Stomach (tissue), 9 donors: ENCODE data around the gene TNPO3. TPM values are rescaled to one million over a fixed set of nuclear protein-coding genes. Genes with fewer than 3 reads are reported as not detected.

Experiments
- DNase-seq, 2 donors: peaks; one replicate each; pipeline versions ENCODE4 v3.0.0 to v3.0.0-alpha.2; 2013 to 2019
- H3K27ac ChIP-seq, 5 donors: fragments of 200-600 bp in 4 of 5; sonication (generic) in 4 of 5; one replicate each; pipeline ENCODE4 v1.5.1; 2013 to 2019; ENCODE audit warnings: mild to moderate bottlenecking in 1 of 5, moderate library complexity in 1 of 5
- H3K27me3 ChIP-seq, 3 donors: fragments of 200-600 bp; sonication (generic); one replicate each; pipeline ENCODE4 v1.5.1; 2017 to 2019; ENCODE audit warnings: mixed run types in 1 of 3
- H3K36me3 ChIP-seq, 4 donors: fragments of 200-600 bp; sonication (generic); 1 replicate in 3 of 4; 2 replicates in 1 of 4; pipeline ENCODE4 v1.5.1; 2016 to 2019
- H3K4me1 ChIP-seq, 4 donors: fragments of 200-600 bp; sonication (generic); one replicate each; pipeline ENCODE4 v1.5.1; 2016 to 2019
- H3K4me3 ChIP-seq, 4 donors: fragments of 200-600 bp; sonication (generic) in 3 of 4; one replicate each; pipeline ENCODE4 v1.5.1; 2016 to 2019; ENCODE audit warnings: mild to moderate bottlenecking in 1 of 4
- H3K9me3 ChIP-seq, 4 donors: fragments of 200-600 bp; sonication (generic); one replicate each; pipeline ENCODE4 v1.5.1; 2016 to 2019
- CTCF ChIP-seq, 7 experiments: fragments of 450-650 bp in 4 of 7; fragments of 200-600 bp in 3 of 7; sonication (generic) in 3 of 7; IDR thresholded peaks; one replicate each; pipeline ENCODE4 v1.5.1; 2016 to 2019; ENCODE audit warnings: antibody characterized with exemption in 7 of 7, control low read depth in 2 of 7, mild to moderate bottlenecking in 1 of 7
- EP300 ChIP-seq: sonication (generic); formaldehyde crosslinking; IDR thresholded peaks from one replicate; pipeline ENCODE4 v1.6.1; 2017; ENCODE audit warnings: antibody characterized with exemption
- POLR2A ChIP-seq, 4 donors: fragments of 450-650 bp; IDR thresholded peaks; one replicate each; pipeline ENCODE4 v1.6.1; 2016; ENCODE audit warnings: antibody characterized with exemption in 4 of 4, control low read depth in 2 of 4, mild to moderate bottlenecking in 1 of 4, moderate library complexity in 1 of 4
- POLR2AphosphoS5 ChIP-seq, 3 donors: sonication (generic); formaldehyde crosslinking; IDR thresholded peaks; one replicate each; pipeline ENCODE4 v1.6.1; 2016; ENCODE audit warnings: antibody characterized with exemption in 3 of 3
- WGBS, 5 donors: extraction: QIAGEN DNeasy Blood & Tissue Kit in 3 of 5; methylation state at CpG; one replicate each; pipeline versions ENCODE4 v1.1.5 to v1.1.7; 2013 to 2018; 5-methylcytosine and 5-hydroxymethylcytosine counted together
- intact Hi-C: fragments of 100-400 bp; cut with DNase I; formaldehyde crosslinking; loops from one replicate; pipeline ENCODE4 v1.15.1; 2023; ENCODE audit warnings: low total_unique reads
- polyA plus RNA-seq, 3 donors: library from polyadenylated mRNA; stranded (reverse); fragments of 200-250 nt; gene quantifications; one replicate each; pipeline ENCODE4 v1.2.3, GENCODE V29; 2013
- total RNA-seq, 5 donors: library from RNA; depleted of rRNA; stranded (reverse); fragments of >200 nt; gene quantifications; one replicate each; pipeline versions ENCODE4 v1.1.0 to v1.2.3, GENCODE V29; 2014 to 2016
- donor health status: healthy with polysubstance abuse.
- donor health status: Bipolar disorder and iron deficiency.
- donor health status: healthy.

TNPO3 gene
- total and polyA plus RNA-seq, 8 donors = 10.7 to 63.8 (median 19.6) TPM

- Histone ChIP-seq H3K9me3 (no peaks in the 10 kb centered on the region), H3K27me3 (peaks cover 10 to 89% (median 55%) of the 10 kb centered on the region in 3 donors), H3K36me3 (no peaks in the 10 kb centered on the region), H3K4me1 (peaks cover 25 to 44% (median 32%) of the 10 kb centered on the region in 4 donors), H3K4me3 (no peak overlapping the region), H3K27ac (no peak overlapping the region)
- TF ChIP-seq EP300 (no peak), POLR2AphosphoS5 (IDR thresholded peaks at IDR 0.05) (no peak), CTCF (IDR thresholded peaks at IDR 0.05) (no peak), POLR2A (IDR thresholded peaks at IDR 0.05) (no peak)
- 72 to 78% (median 77%) methylated on average over 3 of the region's 3 CpGs for WGBS, 5 donors
- intact Hi-C loops = no loop called here
- peak in 1 of 2 donors; percentile 3 for DNase-seq
Measured at GRCh38 chr7:128912281-128912680, 142.6 kb downstream of the TNPO3 start.

- WGBS, 5 donors = 51 to 69% (median 56%) methylated on average over 7 to 8 of the region's 8 CpGs
- H3K27ac ChIP-seq = no peak overlapping the region
- H3K9me3 ChIP-seq = no peaks in the 10 kb centered on the region
- DNase-seq = peak; percentile 37 to 81
- H3K4me1 ChIP-seq = peaks cover 25 to 44% (median 32%) of the 10 kb centered on the region in 4 donors
- TF ChIP-seq POLR2A (IDR thresholded peaks at IDR 0.05) = no peak
- TF ChIP-seq CTCF (IDR thresholded peaks at IDR 0.05) = no peak
- TF ChIP-seq EP300 = no peak
- no peak for TF ChIP-seq POLR2AphosphoS5 (IDR thresholded peaks at IDR 0.05)
- no peaks in the 10 kb centered on the region for H3K36me3 ChIP-seq
- peaks cover 9 to 88% (median 50%) of the 10 kb centered on the region in 3 donors for H3K27me3 ChIP-seq
- intact Hi-C loops = no loop called here
- no peak overlapping the region for H3K4me3 ChIP-seq
Measured at GRCh38 chr7:128911423-128912031, 143.4 kb downstream of the TNPO3 start.

GRCh38 chr7:128910569-128910945 is 144.4 kb downstream of the TNPO3 start, which contains the start of gene KCP:
Gene KCP, minus strand, starts transcription at chr7:128910709. Its CDS starts 33 bp downstream, at chr7:128910676.
- TF ChIP-seq CTCF (IDR thresholded peaks at IDR 0.05) (no peak), POLR2A (IDR thresholded peaks at IDR 0.05) (no peak), POLR2AphosphoS5 (IDR thresholded peaks at IDR 0.05) (no peak), EP300 (no peak)
- no peak within 1 kb of the TSS for H3K27ac ChIP-seq
- peaks cover 0 to 85% (median 41%) of the 10 kb centered on the region in 3 donors for H3K27me3 ChIP-seq
- peak within 1 kb of the TSS; percentile 21 to 43 (median 27) for H3K4me3 ChIP-seq
- peak in 1 of 2 donors; percentile 63 for DNase-seq
- 19 to 54% (median 23%) methylated on average over 11 to 34 of the region's 34 CpGs for WGBS, 5 donors
- H3K36me3 ChIP-seq = no peaks in the 10 kb centered on the region
- intact Hi-C loops = no loop called here
- no peaks in the 10 kb centered on the region for H3K9me3 ChIP-seq
- peaks cover 19 to 37% (median 25%) of the 10 kb centered on the region in 4 donors for H3K4me1 ChIP-seq

DNA sequence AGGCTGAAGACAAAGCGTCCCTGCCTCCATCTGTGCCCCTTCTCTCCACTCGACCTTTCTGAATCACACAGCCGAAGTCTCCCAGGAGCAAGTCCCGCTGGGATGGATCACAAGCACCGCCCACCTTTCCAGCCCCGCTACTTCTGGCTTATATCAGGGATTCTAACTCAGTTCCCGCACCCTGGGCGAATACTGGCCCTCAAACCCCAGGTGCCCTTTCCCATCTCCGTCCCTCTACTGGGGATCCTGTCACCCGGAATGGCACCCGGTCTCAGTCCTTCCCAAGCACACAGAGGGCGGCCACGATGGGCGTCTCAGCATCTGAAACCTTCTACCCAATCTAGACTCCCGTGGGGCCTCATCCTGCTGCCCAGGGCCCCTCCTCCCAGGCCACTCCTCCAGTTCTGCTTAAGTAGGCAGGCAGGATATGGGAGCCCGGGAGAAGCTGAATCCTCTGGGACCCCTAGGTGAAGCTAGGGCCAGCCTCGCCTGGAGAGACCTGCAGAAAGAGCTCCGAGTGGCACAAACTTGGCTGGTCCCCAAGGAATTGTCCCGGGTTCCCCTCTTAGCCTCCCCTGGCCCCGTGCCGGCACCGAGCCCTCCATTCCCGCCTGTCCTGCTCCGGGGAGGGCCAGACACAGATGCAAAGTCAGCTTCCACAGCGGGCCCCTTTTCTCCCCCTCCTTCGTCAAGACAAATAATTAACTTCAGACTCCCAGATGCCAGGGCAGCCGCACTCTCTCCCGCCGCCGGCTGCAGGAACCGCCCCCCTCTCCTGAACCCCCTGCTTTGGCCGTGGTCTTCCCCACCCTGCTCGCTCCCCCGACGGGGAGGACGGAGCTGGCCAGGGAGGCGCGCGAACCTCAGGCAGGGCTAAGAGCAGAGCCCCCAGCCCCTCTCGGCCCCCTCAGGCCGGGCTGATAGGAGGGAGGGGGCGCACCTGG is 145.0 kb downstream of the TNPO3 start:
- peak in 1 of 2 donors; percentile 68 for DNase-seq
- Histone ChIP-seq H3K36me3 (no peaks in the 10 kb centered on the region), H3K27me3 (peaks cover 0 to 78% (median 34%) of the 10 kb centered on the region in 3 donors), H3K4me3 (peak overlapping the region; percentile 21 to 43 (median 27)), H3K27ac (no peak overlapping the region), H3K4me1 (peaks cover 12 to 31% (median 19%) of the 10 kb centered on the region in 4 donors), H3K9me3 (no peaks in the 10 kb centered on the region)
- intact Hi-C loops = loop anchor here (5.0 kb wide), 1 partner anchor 167 kb away; no protein-coding TSS in a partner anchor
- TF ChIP-seq EP300 (no peak), POLR2A (IDR thresholded peaks at IDR 0.05) (no peak), POLR2AphosphoS5 (IDR thresholded peaks at IDR 0.05) (no peak), CTCF (IDR thresholded peaks at IDR 0.05) (no peak)
- 9 to 19% (median 11%) methylated on average over 25 to 42 of the region's 42 CpGs for WGBS, 5 donors
